Fibroblast of mammary gland (primary cell): ENCODE results near the gene LRWD1.
"Not testable (repeated sequence)": the region's sequence is repeated elsewhere in the genome, so short reads cannot be mapped to it uniquely, and the experiment has no call there.

Experiments used
- DNase-seq: peaks from one replicate; pipeline ENCODE4 v3.0.0-alpha.2; 2010; ENCODE audit warnings: low read depth
- H3K4me3 ChIP-seq: 2 replicates; pipeline ENCODE4 v1.5.1; 2011; ENCODE audit warnings: low read depth, mild to moderate bottlenecking, low read length, moderate library complexity; ENCODE audit not compliant: control insufficient read depth
- CTCF ChIP-seq: conservative IDR thresholded peaks from 2 replicates; pipeline ENCODE4 v1.5.1; 2011; ENCODE audit warnings: low read depth, low read length, inconsistent platforms; ENCODE audit not compliant: control insufficient read depth, insufficient read depth

LRWD1 gene

GRCh38 chr7:102451371-102452054, 13.3 kb upstream of the LRWD1 start:
- peak; percentile 35 for DNase-seq
- no peak for TF ChIP-seq CTCF

GRCh38 chr7:102452451-102452850, 12.3 kb upstream of the LRWD1 start:
- no peak overlapping the region for H3K4me3 ChIP-seq
- DNase-seq, result no peak
- TF ChIP-seq CTCF, result no peak

More at GRCh38 chr7:102451371-102452054, 13.3 kb upstream of the LRWD1 start:
- no peak overlapping the region for H3K4me3 ChIP-seq

GRCh38 chr7:102453319-102453718, 11.5 kb upstream of the LRWD1 start:
- no peak for DNase-seq
- TF ChIP-seq CTCF, result no peak
- no peak overlapping the region for H3K4me3 ChIP-seq

- no peak overlapping the region for H3K4me3 ChIP-seq
- no peak for TF ChIP-seq CTCF
- DNase-seq, result no peak
These were observed 10.3 kb upstream of the LRWD1 start for GRCh38 chr7:102454468-102454867.

- DNase-seq, H3K4me3 ChIP-seq: not testable (repeated sequence)
These were observed 9.9 kb upstream of the LRWD1 start for GRCh38 chr7:102454932-102455331.

GRCh38 chr7:102455596-102455995, 9.2 kb upstream of the LRWD1 start:
- TF ChIP-seq CTCF, result no peak

GRCh38 chr7:102456327-102456726, 8.5 kb upstream of the LRWD1 start:
- H3K4me3 ChIP-seq, result no peak overlapping the region
- no peak for TF ChIP-seq CTCF
- peak; percentile 54 for DNase-seq

More at GRCh38 chr7:102455596-102455995, 9.2 kb upstream of the LRWD1 start:
- H3K4me3 ChIP-seq, result no peak overlapping the region
- DNase-seq, result no peak
